HG02571 (cell line): ENCODE measurements around the gene TXNDC8.
"Not testable (repeated sequence)": the region's sequence is repeated elsewhere in the genome, so short reads cannot be mapped to it uniquely, and the experiment has no call there.

Source experiments
- ATAC-seq: cut with Tn5 transposase; IDR thresholded peaks from one replicate; pipeline ENCODE4 v1.9.1; 2021; ENCODE audit warnings: mild to moderate bottlenecking, moderate library complexity; ENCODE audit not compliant: unreplicated experiment

The TXNDC8 gene

DNA sequence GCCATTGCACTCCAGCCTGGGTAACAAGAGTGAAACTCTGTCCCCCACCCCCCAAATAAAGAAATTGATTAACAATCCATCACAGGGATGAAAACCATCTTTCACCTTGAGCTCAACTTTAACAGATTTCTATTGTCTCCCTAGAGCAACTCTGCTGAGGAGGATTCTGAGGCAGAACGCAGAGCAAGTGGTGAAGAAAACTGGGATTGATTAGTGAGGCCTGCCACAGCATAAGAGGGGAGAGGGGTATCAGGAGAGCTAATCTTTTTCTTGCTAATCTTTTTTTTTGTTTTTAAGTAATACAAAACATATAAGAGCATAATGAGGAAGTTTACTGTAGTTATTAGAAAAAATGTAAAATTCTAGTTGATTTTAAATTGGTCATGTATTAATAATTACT lies 8.9 kb downstream of the TXNDC8 start:
- ATAC-seq: no peak

GRCh38 chr9:110327716-110328115 lies 9.9 kb downstream of the TXNDC8 start:
- ATAC-seq: no peak

GRCh38 chr9:110323818-110324217 lies 13.8 kb downstream of the TXNDC8 start:
- ATAC-seq: no peak

DNA sequence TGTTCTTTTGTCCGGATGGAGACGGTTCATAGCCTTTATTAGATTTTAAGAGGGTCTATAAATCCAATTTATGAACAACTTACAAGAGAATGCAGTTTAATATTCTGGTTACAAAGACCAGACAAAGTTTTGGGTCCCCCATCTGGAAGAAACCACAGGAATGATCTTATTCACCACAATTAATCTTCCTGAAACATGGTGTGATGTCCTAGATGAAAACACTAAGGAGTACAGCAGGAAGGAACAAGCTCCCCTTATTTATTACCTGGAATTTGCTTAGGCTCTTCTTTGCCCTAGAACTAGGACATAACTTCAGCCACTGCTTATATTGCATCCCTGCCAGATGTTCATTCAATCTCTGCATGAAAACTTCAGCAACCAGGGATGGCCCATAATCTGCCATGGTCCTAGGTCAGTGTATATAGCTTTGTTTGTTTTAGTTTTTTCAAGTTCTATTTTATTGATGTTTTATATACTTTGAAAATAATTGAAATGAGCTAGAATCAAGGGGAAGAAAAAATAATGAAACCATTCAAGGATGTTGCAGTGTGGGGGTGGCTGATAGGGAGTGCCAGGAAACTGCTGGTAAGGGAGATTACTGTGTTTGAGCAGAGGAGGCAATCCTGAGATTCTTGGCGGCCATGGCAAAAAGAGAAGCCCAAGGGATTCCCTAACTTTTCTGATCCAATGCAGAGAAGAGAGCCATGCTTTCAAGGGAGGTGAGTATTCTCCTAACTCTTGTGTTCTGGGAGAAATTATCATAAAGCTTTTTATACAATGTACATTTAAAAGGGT lies 16.8 kb downstream of the TXNDC8 start:
- ATAC-seq: no peak

DNA sequence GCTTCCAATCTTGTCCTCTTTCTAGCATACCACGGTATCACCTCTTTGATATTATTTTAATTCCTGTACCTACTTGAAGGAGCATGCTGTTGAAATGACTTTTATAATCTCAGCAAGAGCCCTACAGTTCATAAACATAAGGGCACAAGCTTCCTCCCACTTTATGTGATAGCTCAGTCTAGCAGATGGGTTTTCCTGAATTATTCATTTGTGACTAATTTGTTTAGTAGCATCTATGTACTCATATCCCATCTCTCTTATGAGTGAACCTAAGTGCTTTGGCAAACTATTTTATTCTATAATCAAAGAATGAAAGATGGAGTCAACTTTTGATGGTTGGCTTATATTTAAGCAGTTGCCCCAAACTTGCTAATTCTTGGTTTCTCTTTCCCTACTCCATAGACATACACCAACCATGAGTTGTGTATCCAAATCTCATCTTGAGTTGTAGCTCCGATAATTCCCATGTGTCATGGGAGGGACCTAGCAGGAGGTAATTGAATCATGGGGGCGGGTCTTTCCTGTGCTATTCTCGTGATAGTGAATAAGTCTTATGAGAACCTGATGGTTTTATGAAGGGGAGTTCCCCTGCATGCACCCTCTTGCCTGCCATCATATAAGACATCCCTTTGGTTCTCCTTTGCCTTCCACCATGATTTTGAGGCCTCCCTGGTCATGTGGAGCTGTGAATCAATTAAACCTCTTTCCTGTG lies 17.7 kb downstream of the TXNDC8 start:
- ATAC-seq: no peak

DNA sequence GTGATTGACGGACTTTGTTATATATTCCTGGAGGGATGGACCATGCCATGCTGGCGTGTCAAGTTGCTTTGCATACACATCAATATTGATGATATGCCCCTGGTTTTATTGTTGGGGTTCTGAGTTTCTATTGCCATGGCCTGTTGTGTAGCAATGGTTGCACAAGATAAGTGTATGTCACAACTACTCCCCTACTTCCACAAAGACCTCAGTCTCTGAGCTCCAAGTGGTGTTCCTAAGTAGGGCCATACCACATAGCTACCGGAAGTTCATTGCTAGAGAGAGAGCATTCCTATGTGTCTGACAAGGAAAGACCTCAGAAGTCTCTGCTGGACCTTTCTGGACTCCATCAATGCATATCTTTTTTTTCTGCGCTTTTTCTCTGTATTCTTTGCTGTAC lies 19.8 kb downstream of the TXNDC8 start:
- no peak for ATAC-seq

DNA sequence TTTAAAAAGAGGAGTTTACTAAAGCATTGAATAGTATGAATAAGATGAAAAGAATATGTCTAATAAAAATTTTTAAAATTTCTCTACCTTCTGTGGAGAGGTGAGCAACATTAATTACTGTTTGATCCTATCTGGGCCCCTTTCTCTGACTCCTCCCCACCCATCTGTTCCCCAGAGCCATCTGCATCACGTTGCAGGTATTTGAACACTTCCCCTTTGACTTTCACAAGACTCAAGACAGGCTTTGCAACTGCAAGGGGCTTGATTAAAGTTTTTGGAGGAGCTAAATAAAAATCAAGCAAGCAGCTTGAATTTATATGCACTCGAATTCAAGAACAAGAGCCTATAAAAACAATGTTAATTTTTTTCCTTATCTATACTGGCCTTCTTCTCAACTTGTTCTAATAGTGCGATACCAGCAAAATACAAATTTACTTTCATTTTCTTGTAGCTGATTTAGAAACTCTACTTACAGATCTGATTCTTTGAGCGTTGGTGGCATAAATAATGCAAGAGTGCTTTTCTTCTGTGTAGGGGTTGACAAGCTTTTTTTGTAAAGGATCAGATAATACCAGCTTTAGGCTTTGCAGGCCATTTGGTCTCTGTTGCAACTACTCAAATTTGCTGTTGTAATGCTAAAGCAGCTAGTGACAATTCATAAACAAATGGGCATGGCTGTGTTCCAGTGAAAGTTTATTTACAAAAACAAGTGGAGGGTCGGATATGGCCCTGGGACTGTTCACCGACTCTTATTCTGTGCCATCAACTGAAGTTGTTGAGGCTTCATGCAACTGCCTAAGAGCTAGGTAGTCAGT lies 21.2 kb downstream of the TXNDC8 start:
- peak; percentile 99 for ATAC-seq

DNA sequence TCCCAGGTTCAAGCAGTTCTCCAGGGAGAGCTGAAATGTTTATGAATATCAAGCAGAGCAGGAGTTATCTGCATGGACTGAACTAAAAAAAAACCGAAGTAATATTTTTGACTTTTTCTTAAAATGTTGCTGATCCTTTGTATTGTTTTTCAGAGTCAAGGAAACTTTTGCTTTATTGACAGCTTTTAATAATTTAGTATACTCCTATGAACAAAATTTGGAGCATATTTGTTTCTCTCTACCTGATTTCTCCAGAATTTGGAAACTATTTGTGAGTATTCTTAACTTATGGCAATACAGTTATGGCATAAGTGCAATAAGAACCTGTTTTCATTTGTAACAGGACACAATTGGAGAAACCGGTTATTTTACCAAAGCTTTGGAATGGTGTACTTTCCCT lies 25.7 kb downstream of the TXNDC8 start:
- not testable (repeated sequence) for ATAC-seq

DNA sequence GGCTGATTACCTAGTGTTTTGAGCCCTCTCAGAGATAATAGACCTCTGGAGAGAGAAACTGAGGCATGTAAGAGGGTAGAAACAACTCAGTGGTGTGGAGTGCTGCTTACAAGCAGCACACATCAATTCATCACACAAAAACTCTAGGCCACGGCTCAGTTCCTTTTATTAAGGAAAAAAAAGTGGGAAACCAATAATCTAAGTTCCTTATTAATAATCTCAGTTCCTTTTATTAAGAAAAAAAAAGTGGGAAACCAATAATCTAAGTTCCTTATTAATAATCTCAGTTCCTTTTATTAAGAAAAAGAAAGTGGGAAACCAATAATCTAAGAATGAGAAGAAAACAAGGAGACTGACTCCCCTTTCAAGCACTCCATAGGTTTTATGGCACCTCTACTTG lies 28.0 kb downstream of the TXNDC8 start:
- no peak for ATAC-seq

DNA sequence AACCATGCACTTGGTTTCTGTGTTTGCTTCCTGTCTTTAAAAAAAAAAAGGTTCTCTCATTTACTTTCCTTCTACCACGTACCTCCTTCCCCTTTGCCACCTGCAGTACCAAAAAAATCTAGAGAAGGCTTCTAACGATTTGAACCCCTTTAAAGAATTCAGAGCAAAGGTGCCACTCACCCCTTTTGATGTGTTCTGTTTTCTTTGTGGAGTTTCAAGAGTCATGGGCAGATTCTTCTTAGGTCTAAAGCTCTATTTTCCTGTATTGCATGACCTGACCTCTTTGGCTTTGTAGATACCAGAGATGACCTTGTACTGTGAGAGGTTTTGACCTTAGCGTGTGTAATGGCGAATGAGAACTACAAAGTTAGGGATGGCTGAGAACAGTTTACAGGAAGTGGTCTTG lies 29.0 kb downstream of the TXNDC8 start:
- ATAC-seq: peak; percentile 52

DNA sequence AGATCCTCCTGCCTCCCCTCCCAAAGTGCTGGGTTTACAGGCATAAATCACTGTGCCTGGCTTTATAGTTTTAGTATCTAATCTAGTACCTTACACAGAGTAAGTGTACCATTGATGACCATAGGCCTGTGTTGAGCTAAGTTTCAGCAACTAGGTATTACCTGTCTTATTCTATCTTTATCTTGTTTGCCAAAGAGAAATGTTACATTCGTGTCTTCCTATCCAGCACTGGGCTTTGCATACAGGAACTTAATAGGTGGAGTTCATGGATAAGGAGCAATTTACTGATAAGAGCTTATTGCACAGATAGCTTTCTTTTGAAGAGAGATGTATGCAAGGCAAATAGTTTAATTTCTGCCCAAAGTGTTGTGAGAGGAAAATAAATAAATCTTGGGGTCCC lies 30.5 kb downstream of the TXNDC8 start:
- ATAC-seq: no peak

- ATAC-seq: no peak
These were observed 34.5 kb downstream of the TXNDC8 start for GRCh38 chr9:110303133-110303532.

DNA sequence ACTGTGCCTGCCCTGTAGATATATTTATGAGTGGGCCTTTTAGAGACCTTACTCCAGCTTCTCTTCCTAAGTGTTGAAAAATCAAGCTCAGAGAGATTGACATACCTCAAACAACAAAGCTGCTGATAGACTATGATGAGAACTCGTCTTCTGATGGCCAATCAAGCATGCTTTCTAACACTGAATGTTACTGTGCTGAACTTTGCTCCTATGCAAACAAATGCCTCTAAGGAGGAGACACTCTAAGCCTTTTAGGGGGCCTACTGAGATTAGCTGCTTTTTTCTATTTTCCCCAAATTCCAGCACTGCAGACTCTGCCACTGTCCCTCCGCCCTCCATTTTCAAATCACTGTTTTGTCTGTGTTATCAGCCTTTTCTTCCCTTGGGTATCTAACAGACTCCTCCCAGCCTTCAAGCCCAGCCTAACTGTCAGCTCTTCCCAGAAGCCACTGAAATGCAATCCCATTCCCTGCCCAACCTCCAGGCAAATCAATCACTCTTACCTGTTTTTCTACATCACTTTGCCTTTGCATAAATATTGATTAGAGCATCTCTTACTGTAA lies 39.5 kb downstream of the TXNDC8 start:
- no peak for ATAC-seq

GRCh38 chr9:110293248-110293647 lies 44.4 kb downstream of the TXNDC8 start:
- ATAC-seq: no peak

DNA sequence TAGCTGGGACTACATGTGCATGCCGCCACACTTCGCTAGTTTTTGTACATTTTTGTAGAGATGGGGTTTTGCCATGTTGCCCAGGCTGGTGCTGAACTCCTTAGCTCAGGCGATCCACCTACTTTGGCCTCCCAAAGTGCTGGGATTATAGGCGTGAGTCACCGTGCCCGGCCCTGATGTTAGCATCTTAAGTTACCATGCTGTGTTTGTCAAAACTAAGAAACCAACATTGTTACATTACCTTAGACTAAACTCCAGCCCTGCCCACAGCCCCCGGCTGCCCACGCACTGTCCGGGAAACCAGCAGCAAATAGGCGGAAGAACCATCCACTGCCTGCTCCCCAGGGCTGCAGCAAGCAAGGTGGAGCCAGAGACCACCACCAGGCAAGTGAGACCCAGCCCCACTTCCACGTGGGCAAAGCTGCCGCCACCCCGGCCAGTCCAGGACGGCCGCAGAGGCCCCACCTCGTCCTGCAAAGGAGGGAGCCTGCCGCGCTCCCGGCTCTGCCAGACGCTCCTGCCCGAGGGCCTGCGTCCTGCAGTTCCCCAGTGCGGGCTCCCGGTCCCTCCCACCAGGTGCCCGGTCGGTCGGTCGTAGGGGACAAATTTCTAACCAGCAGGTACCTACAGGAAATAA lies 45.6 kb downstream of the TXNDC8 start:
- no peak for ATAC-seq

DNA sequence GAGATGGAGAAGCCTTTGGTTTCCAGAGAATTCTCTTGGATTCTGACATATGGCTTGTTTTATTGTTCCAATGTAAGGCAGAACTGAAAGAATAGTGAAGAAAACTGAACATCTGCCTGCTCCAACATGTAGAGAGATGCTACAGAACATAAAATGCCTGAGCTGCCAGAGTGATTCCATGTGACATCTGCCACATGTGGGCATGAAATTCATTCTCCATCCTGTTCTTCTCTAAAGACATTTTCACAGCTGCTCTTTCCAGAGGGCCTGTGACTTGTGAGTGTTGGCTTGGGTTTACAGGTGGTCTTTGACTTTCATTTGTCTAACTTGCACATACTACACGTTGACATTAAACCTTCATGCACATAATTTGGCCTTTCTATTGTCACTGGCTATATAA lies 47.7 kb downstream of the TXNDC8 start:
- ATAC-seq: no peak

DNA sequence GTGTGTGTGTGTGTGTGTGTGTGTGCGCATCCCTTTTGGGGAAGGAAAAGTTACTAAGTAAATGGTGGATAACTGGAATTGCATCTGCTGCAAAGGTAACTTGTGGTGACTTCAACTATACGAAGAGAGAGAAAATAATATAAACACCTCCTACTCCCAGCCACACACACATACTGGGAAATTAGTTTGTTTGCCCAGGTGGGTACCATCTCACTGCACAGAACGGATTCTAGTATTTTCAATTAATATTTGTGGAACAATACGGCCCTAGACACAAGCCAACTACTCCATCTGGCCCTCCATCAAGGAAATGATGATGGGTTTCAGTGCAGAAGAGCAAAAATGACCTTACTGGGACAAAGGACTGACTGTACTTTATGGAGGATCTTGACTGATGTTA lies 49.2 kb downstream of the TXNDC8 start:
- ATAC-seq: no peak

GRCh38 chr9:110287289-110287680 lies 50.4 kb downstream of the TXNDC8 start:
- no peak for ATAC-seq

- ATAC-seq: no peak
These were observed 53.3 kb downstream of the TXNDC8 start for GRCh38 chr9:110284211-110284844.

DNA sequence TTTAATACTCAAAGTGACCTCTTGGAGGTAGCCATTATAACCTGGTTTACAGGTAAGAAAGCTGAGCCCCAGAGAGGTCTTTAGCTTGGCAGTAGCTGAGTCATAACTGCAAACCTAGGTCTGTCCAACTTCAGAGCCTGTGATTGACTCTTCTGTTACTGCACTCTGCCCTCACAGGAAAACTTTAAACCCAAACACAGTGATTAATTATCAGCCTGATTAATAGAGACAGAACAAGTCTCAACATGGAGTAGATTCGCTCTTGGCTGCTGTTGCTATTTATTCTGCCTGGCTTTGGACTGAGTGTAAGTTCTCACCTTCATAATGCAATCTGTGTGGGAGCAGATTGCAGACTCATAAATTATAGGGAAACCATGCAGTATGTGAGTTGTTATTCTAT lies 53.9 kb downstream of the TXNDC8 start:
- no peak for ATAC-seq

DNA sequence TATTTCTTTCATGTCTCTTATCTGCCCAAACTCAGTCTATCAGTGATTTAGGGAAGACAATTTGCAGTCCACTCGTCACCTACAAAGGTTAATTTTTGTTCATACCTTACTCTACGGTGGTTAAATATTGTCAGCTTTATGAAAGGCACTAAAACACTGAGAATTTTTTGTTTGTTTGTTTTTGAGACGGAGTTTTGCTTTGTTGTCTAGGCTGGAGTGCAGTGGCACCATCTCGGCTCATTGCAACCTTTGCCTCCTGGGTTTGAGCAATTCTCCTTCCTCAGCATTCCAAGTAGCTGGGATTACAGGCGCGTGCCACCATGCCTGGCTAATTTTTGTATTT lies 55.0 kb downstream of the TXNDC8 start:
- ATAC-seq: no peak
